ENCODE measurements around the gene LSM14A. TPM values are rescaled to one million over a fixed set of nuclear protein-coding genes. Genes with fewer than 3 reads are reported as not detected.

The LSM14A gene
- total RNA-seq, 2 experiments from 2014 or later, result 182 to 189 TPM

DNA sequence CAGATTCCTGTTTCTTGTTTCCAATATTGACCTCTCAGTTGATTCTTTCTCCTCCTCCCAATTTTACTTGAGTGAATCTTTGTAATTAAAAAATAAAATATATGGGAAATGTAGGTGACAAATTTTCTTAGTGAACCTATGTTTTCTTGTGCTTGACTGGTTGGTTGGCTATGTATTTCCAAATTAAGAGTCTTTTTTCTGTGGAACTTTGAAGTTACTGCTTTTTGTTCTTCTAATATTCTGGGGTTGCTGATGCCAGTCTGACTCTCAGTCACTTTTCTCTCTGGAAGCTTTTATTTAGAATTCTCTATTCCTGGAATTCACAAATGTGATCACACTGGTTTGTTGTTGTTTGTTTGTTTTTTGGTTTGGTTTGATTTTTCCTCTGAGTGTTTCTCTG, 9.8 kb downstream of the LSM14A start:
- peaks cover 54% of the 10 kb centered on the region for H3K4me1 ChIP-seq (ENCODE audit: insufficient read depth, low read length, poor library complexity, severe bottlenecking)
- no peaks in the 10 kb centered on the region for H3K9me2 ChIP-seq (ENCODE audit: insufficient read depth, low read length)
- no peaks in the 10 kb centered on the region; the same call in 1 of the 2 replicates for H3K9me3 ChIP-seq (ENCODE audit: low read length)
- CTCF ChIA-PET (ENCODE audit: unreplicated experiment), result no interaction called here
- DNase-seq (ENCODE audit: low spot score), result no peak
- BruUV-seq (replicated peaks), result no TSS peak
- no peak overlapping the region for H3K27ac ChIP-seq (ENCODE audit: low read depth, low read length, poor library complexity, severe bottlenecking)
- intact Hi-C loops (cut with micrococcal nuclease; ENCODE audit: unreplicated experiment), result no loop called here
- no peak overlapping the region for H3K4me3 ChIP-seq (ENCODE audit: low read depth, low read length, poor library complexity, severe bottlenecking)
- H3K36me3 ChIP-seq (ENCODE audit: insufficient read depth, low read length), result peaks cover 89% of the 10 kb centered on the region
- peaks cover 73% of the 10 kb centered on the region for H4K20me1 ChIP-seq (ENCODE audit: insufficient read depth, low read length)
- no peak for TF ChIP-seq EZH2phosphoT487 (IDR thresholded peaks at IDR 0.05; ENCODE audit: borderline replicate concordance, low read depth, low read length)
- TF ChIP-seq, protein P1, sequence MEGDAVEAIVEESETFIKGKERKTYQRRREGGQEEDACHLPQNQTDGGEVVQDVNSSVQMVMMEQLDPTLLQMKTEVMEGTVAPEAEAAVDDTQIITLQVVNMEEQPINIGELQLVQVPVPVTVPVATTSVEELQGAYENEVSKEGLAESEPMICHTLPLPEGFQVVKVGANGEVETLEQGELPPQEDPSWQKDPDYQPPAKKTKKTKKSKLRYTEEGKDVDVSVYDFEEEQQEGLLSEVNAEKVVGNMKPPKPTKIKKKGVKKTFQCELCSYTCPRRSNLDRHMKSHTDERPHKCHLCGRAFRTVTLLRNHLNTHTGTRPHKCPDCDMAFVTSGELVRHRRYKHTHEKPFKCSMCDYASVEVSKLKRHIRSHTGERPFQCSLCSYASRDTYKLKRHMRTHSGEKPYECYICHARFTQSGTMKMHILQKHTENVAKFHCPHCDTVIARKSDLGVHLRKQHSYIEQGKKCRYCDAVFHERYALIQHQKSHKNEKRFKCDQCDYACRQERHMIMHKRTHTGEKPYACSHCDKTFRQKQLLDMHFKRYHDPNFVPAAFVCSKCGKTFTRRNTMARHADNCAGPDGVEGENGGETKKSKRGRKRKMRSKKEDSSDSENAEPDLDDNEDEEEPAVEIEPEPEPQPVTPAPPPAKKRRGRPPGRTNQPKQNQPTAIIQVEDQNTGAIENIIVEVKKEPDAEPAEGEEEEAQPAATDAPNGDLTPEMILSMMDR (conservative IDR thresholded peaks at IDR 0.05; ENCODE audit: low read length), result no peak
- H3K79me2 ChIP-seq (ENCODE audit: insufficient read depth, low read depth, low read length), result peaks cover 100% of the 10 kb centered on the region
- POLR2A ChIA-PET, result interaction anchor here (0.6 to 0.9 kb wide), 2 partner anchors 12 to 20 kb away, joined by 3 to 4 read pairs; no protein-coding TSS in a partner anchor
- H3K4me2 ChIP-seq (ENCODE audit: low read length), result no peak overlapping the region
- no peak overlapping the region for H2AFZ ChIP-seq (ENCODE audit: low read length)

DNA sequence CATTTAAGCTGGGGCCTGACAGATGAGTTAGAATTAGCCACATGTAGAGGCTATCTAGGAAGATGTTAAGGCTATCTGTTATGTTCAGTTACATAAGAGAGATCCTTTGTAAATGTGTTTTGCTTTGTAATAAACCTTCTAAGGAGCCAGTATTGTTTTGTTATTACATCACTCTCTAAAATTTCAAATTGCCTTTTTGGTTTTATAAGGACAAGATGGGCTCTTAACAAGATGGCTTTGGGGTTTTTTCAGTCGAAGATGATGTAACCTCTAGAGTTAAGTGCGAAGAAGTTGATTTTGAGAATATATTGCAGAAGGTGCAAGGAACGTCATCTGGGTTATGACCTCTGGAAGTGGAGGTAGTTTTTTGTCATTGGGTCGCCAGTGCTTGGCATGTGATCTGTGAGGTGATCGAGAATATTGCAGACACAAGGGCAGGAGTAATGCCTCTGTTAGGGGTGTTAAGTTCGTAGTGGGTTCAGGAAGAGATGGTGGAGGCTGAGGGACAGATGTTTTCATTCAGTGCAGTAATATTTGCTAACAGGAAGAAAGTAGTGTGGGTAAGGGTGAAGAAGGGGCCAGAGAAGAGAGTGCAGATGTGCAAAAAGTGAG, 12.7 kb downstream of the LSM14A start:
- no peak for DNase-seq (ENCODE audit: low spot score)
- Histone ChIP-seq H3K4me3 (ENCODE audit: low read depth, low read length, poor library complexity, severe bottlenecking) (no peak overlapping the region), H2AFZ (ENCODE audit: low read length) (no peak overlapping the region), H3K79me2 (ENCODE audit: insufficient read depth, low read depth, low read length) (peaks cover 100% of the 10 kb centered on the region), H3K4me1 (ENCODE audit: insufficient read depth, low read length, poor library complexity, severe bottlenecking) (peaks cover 52% of the 10 kb centered on the region), H3K9me2 (ENCODE audit: insufficient read depth, low read length) (no peaks in the 10 kb centered on the region), H3K4me2 (ENCODE audit: low read length) (peak overlapping the region; percentile 44), H4K20me1 (ENCODE audit: insufficient read depth, low read length) (peaks cover 65% of the 10 kb centered on the region), H3K9me3 (ENCODE audit: low read length) (no peaks in the 10 kb centered on the region; the same call in 1 of the 2 replicates), H3K27ac (ENCODE audit: low read depth, low read length, poor library complexity, severe bottlenecking) (peak overlapping the region; percentile 26), H3K36me3 (ENCODE audit: insufficient read depth, low read length) (peaks cover 67% of the 10 kb centered on the region)
- ChIA-PET CTCF (ENCODE audit: unreplicated experiment) (no interaction called here), POLR2A (interaction anchor here (1.1 to 1.2 kb wide), 2 partner anchors 9 to 25 kb away, joined by 3 to 4 read pairs; no protein-coding TSS in a partner anchor)
- BruUV-seq (replicated peaks), result no TSS peak
- TF ChIP-seq EZH2phosphoT487 (IDR thresholded peaks at IDR 0.05; ENCODE audit: borderline replicate concordance, low read depth, low read length), result no peak
- TF ChIP-seq, protein P1 (conservative IDR thresholded peaks at IDR 0.05; ENCODE audit: low read length), result no peak
- intact Hi-C loops (cut with micrococcal nuclease; ENCODE audit: unreplicated experiment), result no loop called here

DNA sequence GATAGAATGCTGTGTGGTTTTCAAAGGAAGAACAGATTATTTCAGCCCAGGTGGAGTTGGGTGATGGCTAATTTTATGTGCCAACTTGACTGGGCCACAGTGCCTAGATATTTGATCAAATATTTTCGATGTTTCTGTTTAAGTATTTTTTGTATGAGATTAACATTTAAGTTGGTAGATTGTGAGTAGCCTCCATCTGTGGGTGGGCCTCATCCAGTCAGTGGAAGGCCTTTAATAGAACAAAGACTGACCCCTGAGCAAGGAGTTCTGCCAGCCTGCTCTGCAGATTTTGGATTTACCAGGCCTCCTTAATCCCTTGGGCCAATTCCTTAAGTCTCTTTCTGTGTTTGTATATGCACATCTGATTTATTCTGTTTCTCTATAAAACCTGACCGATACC, 13.9 kb downstream of the LSM14A start:
- no peak overlapping the region for H2AFZ ChIP-seq (ENCODE audit: low read length)
- peak overlapping the region; percentile 4; the same call in 1 of the 2 replicates for H3K4me2 ChIP-seq (ENCODE audit: low read length)
- no peak overlapping the region for H3K4me3 ChIP-seq (ENCODE audit: low read depth, low read length, poor library complexity, severe bottlenecking)
- H3K9me2 ChIP-seq (ENCODE audit: insufficient read depth, low read length), result no peaks in the 10 kb centered on the region
- ChIA-PET CTCF (ENCODE audit: unreplicated experiment) (no interaction called here), POLR2A (interaction anchor here (1.1 kb wide), 2 partner anchors 10 to 24 kb away, joined by 3 read pairs; no protein-coding TSS in a partner anchor)
- intact Hi-C loops (cut with micrococcal nuclease; ENCODE audit: unreplicated experiment), result no loop called here
- no TSS peak for BruUV-seq (replicated peaks)
- H3K79me2 ChIP-seq (ENCODE audit: insufficient read depth, low read depth, low read length), result peaks cover 100% of the 10 kb centered on the region
- H4K20me1 ChIP-seq (ENCODE audit: insufficient read depth, low read length), result peaks cover 66% of the 10 kb centered on the region
- no peaks in the 10 kb centered on the region; the same call in 1 of the 2 replicates for H3K9me3 ChIP-seq (ENCODE audit: low read length)
- no peak for TF ChIP-seq EZH2phosphoT487 (IDR thresholded peaks at IDR 0.05; ENCODE audit: borderline replicate concordance, low read depth, low read length)
- TF ChIP-seq, protein P1 (conservative IDR thresholded peaks at IDR 0.05; ENCODE audit: low read length), result no peak
- H3K27ac ChIP-seq (ENCODE audit: low read depth, low read length, poor library complexity, severe bottlenecking), result no peak overlapping the region
- peaks cover 54% of the 10 kb centered on the region for H3K36me3 ChIP-seq (ENCODE audit: insufficient read depth, low read length)
- no peak for DNase-seq (ENCODE audit: low spot score)
- H3K4me1 ChIP-seq (ENCODE audit: insufficient read depth, low read length, poor library complexity, severe bottlenecking), result peaks cover 65% of the 10 kb centered on the region

Measured in OCI-LY7 (cell line).